Peyer's patch (tissue), 4 donors: Measurements from ENCODE around the gene MAML1. TPM values are rescaled to one million over a fixed set of nuclear protein-coding genes. Genes with fewer than 3 reads are reported as not detected.

Experiments
- DNase-seq, 3 donors: peaks; one replicate each; pipeline ENCODE4 v3.0.0-alpha.2; 2017 to 2019
- H3K27ac ChIP-seq, 4 donors: fragments of 200-600 bp; sonication (generic); one replicate each; pipeline ENCODE4 v1.5.1; 2016 to 2019
- H3K27me3 ChIP-seq, 2 donors: fragments of 200-600 bp; sonication (generic); one replicate each; pipeline ENCODE4 v1.5.1; 2019
- H3K36me3 ChIP-seq, 3 donors: fragments of 200-600 bp; sonication (generic); one replicate each; pipeline ENCODE4 v1.5.1; 2016 to 2019
- H3K4me1 ChIP-seq, 4 donors: fragments of 200-600 bp; sonication (generic); one replicate each; pipeline ENCODE4 v1.5.1; 2016 to 2019
- H3K4me3 ChIP-seq, 4 donors: fragments of 200-600 bp; sonication (generic); 1 replicate in 3 of 4; 2 replicates in 1 of 4; pipeline ENCODE4 v1.5.1; 2016 to 2019; ENCODE audit warnings: mild to moderate bottlenecking in 1 of 4
- H3K9me3 ChIP-seq, 4 donors: fragments of 200-600 bp; sonication (generic); one replicate each; pipeline ENCODE4 v1.5.1; 2016 to 2019; ENCODE audit warnings: mild to moderate bottlenecking in 1 of 4
- CTCF ChIP-seq, 6 experiments: fragments of 450-650 bp in 4 of 6; fragments of 200-600 bp in 2 of 6; sonication (generic) in 1 of 6; IDR thresholded peaks; one replicate each; pipeline ENCODE4 v1.5.1; 2017 to 2019; ENCODE audit warnings: antibody characterized with exemption in 6 of 6, mild to moderate bottlenecking in 3 of 6, moderate library complexity in 1 of 6
- POLR2A ChIP-seq, 2 donors: fragments of 450-650 bp; IDR thresholded peaks; one replicate each; pipeline ENCODE4 v1.5.1; 2017; ENCODE audit warnings: antibody characterized with exemption in 2 of 2, mild to moderate bottlenecking in 2 of 2, moderate library complexity in 2 of 2
- total RNA-seq, 4 donors: library from RNA; depleted of rRNA; stranded (reverse); fragments of >200 nt; gene quantifications; one replicate each; pipeline ENCODE4 v1.1.0, GENCODE V29; 2016

The MAML1 gene
- total RNA-seq, 4 donors from 2014 or later, result 29.6 to 43.1 (median 37.3) TPM

- Histone ChIP-seq H3K4me3 (peak overlapping the region in 2 of 4 donors; percentile 60 to 68), H3K4me1 (peaks cover 0 to 48% (median 27%) of the 10 kb centered on the region in 4 donors), H3K27ac (peak overlapping the region; percentile 73 to 89 (median 84)), H3K27me3 (no peaks in the 10 kb centered on the region), H3K9me3 (no peaks in the 10 kb centered on the region), H3K36me3 (peaks cover 0 to 49% (median 0%) of the 10 kb centered on the region in 3 donors)
- TF ChIP-seq POLR2A (IDR thresholded peaks at IDR 0.05), result no peak
- TF ChIP-seq CTCF (IDR thresholded peaks at IDR 0.05), result no peak
- DNase-seq, result peak in 1 of 3 donors; percentile 51
Observed at GRCh38 chr5:179796877-179797608, 64.4 kb downstream of the MAML1 start.

- H3K4me3 ChIP-seq, result no peak overlapping the region
- DNase-seq, result no peak
- no peaks in the 10 kb centered on the region for H3K9me3 ChIP-seq
- peaks cover 0 to 50% (median 29%) of the 10 kb centered on the region in 4 donors for H3K4me1 ChIP-seq
- H3K27ac ChIP-seq, result no peak overlapping the region
- no peak for TF ChIP-seq CTCF (IDR thresholded peaks at IDR 0.05)
- no peak for TF ChIP-seq POLR2A (IDR thresholded peaks at IDR 0.05)
- no peaks in the 10 kb centered on the region for H3K27me3 ChIP-seq
- peaks cover 0 to 56% (median 0%) of the 10 kb centered on the region in 3 donors for H3K36me3 ChIP-seq
Observed at GRCh38 chr5:179797741-179798140, 65.1 kb downstream of the MAML1 start.

GRCh38 chr5:179798144-179798770 lies 65.6 kb downstream of the MAML1 start:
- Histone ChIP-seq H3K36me3 (peaks cover 0 to 58% (median 0%) of the 10 kb centered on the region in 3 donors), H3K4me1 (peaks cover 2 to 50% (median 33%) of the 10 kb centered on the region in 4 donors), H3K27me3 (no peaks in the 10 kb centered on the region), H3K27ac (no peak overlapping the region), H3K4me3 (no peak overlapping the region), H3K9me3 (no peaks in the 10 kb centered on the region)
- TF ChIP-seq POLR2A (IDR thresholded peaks at IDR 0.05) (no peak), CTCF (IDR thresholded peaks at IDR 0.05) (no peak)
- DNase-seq, result no peak

GRCh38 chr5:179798771-179799643 lies 66.4 kb downstream of the MAML1 start:
- no peak for DNase-seq

More at GRCh38 chr5:179798771-179799643, 66.4 kb downstream of the MAML1 start:
- Histone ChIP-seq H3K27ac (no peak overlapping the region), H3K9me3 (no peaks in the 10 kb centered on the region), H3K36me3 (peaks cover 0 to 58% (median 0%) of the 10 kb centered on the region in 3 donors), H3K27me3 (no peaks in the 10 kb centered on the region), H3K4me3 (no peak overlapping the region), H3K4me1 (peaks cover 8 to 50% (median 35%) of the 10 kb centered on the region in 4 donors)
- TF ChIP-seq POLR2A (IDR thresholded peaks at IDR 0.05) (no peak), CTCF (IDR thresholded peaks at IDR 0.05) (no peak)
